ENCODE measurements around the gene ZNF668.

- no peak for TF ChIP-seq EZH2 (IDR thresholded peaks at IDR 0.05)
- no peak for TF ChIP-seq POLR2AphosphoS5 (IDR thresholded peaks at IDR 0.05; ENCODE audit: borderline replicate concordance, low read depth, low read length)
- no peak for TF ChIP-seq FOXP2 (optimal IDR thresholded peaks at IDR 0.05; ENCODE audit: control extremely low read depth, extremely low read length, insufficient read depth)
Measured at GRCh38 chr16:31033709-31034492, 40.1 kb downstream of the ZNF668 start.
